Gastrocnemius medialis (tissue), 4 donors: ENCODE data around the gene INPPL1.

Source experiments
- POLR2A ChIP-seq, 2 donors: fragments of 450-650 bp; IDR thresholded peaks; one replicate each; pipeline ENCODE4 v1.6.1; 2017; ENCODE audit warnings: antibody characterized with exemption in 2 of 2, mild to moderate bottlenecking in 2 of 2, moderate library complexity in 2 of 2
- TF ChIP-seq, protein P1 (sequence below), 5 experiments: fragments of 450-650 bp in 3 of 5; fragments of 200-600 bp in 2 of 5; sonication (generic) in 2 of 5; IDR thresholded peaks in 4 of 5; conservative IDR thresholded peaks in 1 of 5; 1 replicate in 4 of 5; 2 replicates in 1 of 5; pipeline ENCODE4 v1.5.1; 2016 to 2019; ENCODE audit warnings: antibody characterized with exemption in 5 of 5, mild to moderate bottlenecking in 3 of 5, moderate library complexity in 3 of 5

DNA sequence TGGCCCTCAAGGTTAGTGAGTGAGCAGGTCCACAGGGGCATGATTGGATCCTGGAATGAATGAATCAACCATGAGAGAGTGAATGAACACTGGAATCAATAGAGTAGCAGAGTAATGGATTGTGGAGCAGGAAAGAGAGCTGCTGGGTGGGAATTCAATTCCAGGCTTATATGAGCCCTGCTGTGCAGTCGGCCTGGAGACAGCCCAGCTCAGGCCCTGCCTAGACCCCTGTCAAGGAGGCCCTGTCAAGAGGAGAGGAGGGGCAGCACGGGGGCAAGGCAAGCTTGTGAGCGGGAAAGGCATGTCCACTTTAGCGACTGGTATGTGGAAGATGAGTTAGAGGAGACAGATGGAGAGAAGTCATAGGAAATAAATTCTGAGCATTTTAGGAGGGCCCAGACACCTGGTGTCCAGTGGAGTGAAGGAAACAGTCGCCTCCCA is 33.9 kb upstream of the INPPL1 start:
- TF ChIP-seq, protein P1, sequence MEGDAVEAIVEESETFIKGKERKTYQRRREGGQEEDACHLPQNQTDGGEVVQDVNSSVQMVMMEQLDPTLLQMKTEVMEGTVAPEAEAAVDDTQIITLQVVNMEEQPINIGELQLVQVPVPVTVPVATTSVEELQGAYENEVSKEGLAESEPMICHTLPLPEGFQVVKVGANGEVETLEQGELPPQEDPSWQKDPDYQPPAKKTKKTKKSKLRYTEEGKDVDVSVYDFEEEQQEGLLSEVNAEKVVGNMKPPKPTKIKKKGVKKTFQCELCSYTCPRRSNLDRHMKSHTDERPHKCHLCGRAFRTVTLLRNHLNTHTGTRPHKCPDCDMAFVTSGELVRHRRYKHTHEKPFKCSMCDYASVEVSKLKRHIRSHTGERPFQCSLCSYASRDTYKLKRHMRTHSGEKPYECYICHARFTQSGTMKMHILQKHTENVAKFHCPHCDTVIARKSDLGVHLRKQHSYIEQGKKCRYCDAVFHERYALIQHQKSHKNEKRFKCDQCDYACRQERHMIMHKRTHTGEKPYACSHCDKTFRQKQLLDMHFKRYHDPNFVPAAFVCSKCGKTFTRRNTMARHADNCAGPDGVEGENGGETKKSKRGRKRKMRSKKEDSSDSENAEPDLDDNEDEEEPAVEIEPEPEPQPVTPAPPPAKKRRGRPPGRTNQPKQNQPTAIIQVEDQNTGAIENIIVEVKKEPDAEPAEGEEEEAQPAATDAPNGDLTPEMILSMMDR (IDR thresholded peaks at IDR 0.05 in 4 of 5, conservative IDR thresholded peaks at IDR 0.05 in 1 of 5), result no peak
- no peak for TF ChIP-seq POLR2A (IDR thresholded peaks at IDR 0.05)
